Esophagus squamous epithelium (tissue), 5 donors: ENCODE results near the gene MRPS6. TPM values are rescaled to one million over a fixed set of nuclear protein-coding genes. Genes with fewer than 3 reads are reported as not detected.

Source experiments
- DNase-seq: peaks from one replicate; lab custom pipeline; 2025; lab: John Stamatoyannopoulos, UW
- H3K27ac ChIP-seq, 4 donors: fragments of 200-600 bp; sonication (generic); one replicate each; pipeline ENCODE4 v1.5.1; 2016 to 2019; ENCODE audit warnings: mild to moderate bottlenecking in 1 of 4
- H3K27me3 ChIP-seq, 4 donors: fragments of 200-600 bp; sonication (generic); 1 replicate in 3 of 4; 2 replicates in 1 of 4; pipeline versions ENCODE4 v1.5.1 to v1.6.0; 2017 to 2021; ENCODE audit warnings: antibody characterized with exemption in 1 of 4
- H3K36me3 ChIP-seq, 3 donors: fragments of 200-600 bp; sonication (generic); one replicate each; pipeline ENCODE4 v1.5.1; 2016 to 2019
- H3K4me1 ChIP-seq, 3 donors: fragments of 200-600 bp; sonication (generic); one replicate each; pipeline ENCODE4 v1.5.1; 2017 to 2019
- H3K4me3 ChIP-seq, 4 donors: fragments of 200-600 bp; sonication (generic); 1 replicate in 3 of 4; 2 replicates in 1 of 4; pipeline ENCODE4 v1.5.1; 2016 to 2019; ENCODE audit warnings: mild to moderate bottlenecking in 2 of 4, moderate library complexity in 1 of 4
- H3K9me3 ChIP-seq, 3 donors: fragments of 200-600 bp; sonication (generic); one replicate each; pipeline ENCODE4 v1.5.1; 2016 to 2019
- CTCF ChIP-seq, 6 experiments: fragments of 450-650 bp in 4 of 6; fragments of 200-600 bp in 2 of 6; sonication (generic) in 2 of 6; IDR thresholded peaks; one replicate each; pipeline ENCODE4 v1.5.1; 2016 to 2019; ENCODE audit warnings: antibody characterized with exemption in 6 of 6, mild to moderate bottlenecking in 4 of 6, moderate library complexity in 4 of 6
- POLR2A ChIP-seq, 4 donors: fragments of 450-650 bp; IDR thresholded peaks; one replicate each; pipeline ENCODE4 v1.6.1; 2017; ENCODE audit warnings: antibody characterized with exemption in 4 of 4, mild to moderate bottlenecking in 4 of 4, moderate library complexity in 3 of 4
- WGBS, 2 donors: methylation state at CpG; one replicate each; pipeline ENCODE4 v1.1.5; 2018; 5-methylcytosine and 5-hydroxymethylcytosine counted together
- intact Hi-C: fragments of 100-400 bp; cut with DNase I; formaldehyde crosslinking; loops from one replicate; pipeline ENCODE4 v1.15.0; 2022
- total RNA-seq, 4 donors: library from RNA; depleted of rRNA; stranded (reverse); fragments of >200 nt; gene quantifications; one replicate each; pipeline ENCODE4 v1.1.0, GENCODE V29; 2016
- donor health status: DM: yes; HTN: yes; CAD: no.

Gene MRPS6
- total RNA-seq, 4 donors from 2014 or later = 13.4 to 32.2 (median 20.1) TPM

- Histone ChIP-seq H3K27me3 (no peaks in the 10 kb centered on the region), H3K4me1 (peaks cover 0 to 12% (median 0%) of the 10 kb centered on the region in 3 donors), H3K27ac (no peak overlapping the region), H3K9me3 (no peaks in the 10 kb centered on the region), H3K4me3 (no peak overlapping the region), H3K36me3 (no peaks in the 10 kb centered on the region)
- DNase-seq = no peak
- intact Hi-C loops = loop anchor here (10.0 kb wide), 1 partner anchor 55 kb away; no protein-coding TSS in a partner anchor
- TF ChIP-seq POLR2A (IDR thresholded peaks at IDR 0.05) (no peak), CTCF (IDR thresholded peaks at IDR 0.05) (no peak)
- WGBS, 2 donors = 65 to 74% methylated on average over 10 of the region's 10 CpGs
Measured at GRCh38 chr21:34039678-34040382, 33.5 kb upstream of the MRPS6 start.

- H3K4me3 ChIP-seq = no peak overlapping the region
- no peaks in the 10 kb centered on the region for H3K9me3 ChIP-seq
- H3K4me1 ChIP-seq = peaks cover 0 to 5% (median 3%) of the 10 kb centered on the region in 3 donors
- WGBS, 2 donors = 74 to 75% methylated on average over 1 of the region's 1 CpG
- DNase-seq = no peak
- intact Hi-C loops = no loop called here
- H3K36me3 ChIP-seq = no peaks in the 10 kb centered on the region
- H3K27me3 ChIP-seq = no peaks in the 10 kb centered on the region
- H3K27ac ChIP-seq = no peak overlapping the region
- TF ChIP-seq CTCF (IDR thresholded peaks at IDR 0.05) (no peak), POLR2A (IDR thresholded peaks at IDR 0.05) (no peak)
Measured at GRCh38 chr21:34042735-34043134, 30.6 kb upstream of the MRPS6 start.

GRCh38 chr21:34043333-34043732 is 30.0 kb upstream of the MRPS6 start:
- 83 to 87% methylated on average over 4 of the region's 4 CpGs for WGBS, 2 donors
- DNase-seq = no peak
- TF ChIP-seq CTCF (IDR thresholded peaks at IDR 0.05) = no peak
- no peak for TF ChIP-seq POLR2A (IDR thresholded peaks at IDR 0.05)

GRCh38 chr21:34046917-34047316 is 26.5 kb upstream of the MRPS6 start:
- Histone ChIP-seq H3K27ac (no peak overlapping the region), H3K4me3 (peak overlapping the region in 1 of 4 donors; percentile 15), H3K9me3 (no peaks in the 10 kb centered on the region), H3K27me3 (no peaks in the 10 kb centered on the region), H3K36me3 (no peaks in the 10 kb centered on the region), H3K4me1 (peaks cover 0 to 5% (median 3%) of the 10 kb centered on the region in 3 donors)
- DNase-seq = no peak
- WGBS, 2 donors = 42 to 59% methylated on average over 6 of the region's 6 CpGs
- intact Hi-C loops = no loop called here
- no peak for TF ChIP-seq POLR2A (IDR thresholded peaks at IDR 0.05)
- no peak for TF ChIP-seq CTCF (IDR thresholded peaks at IDR 0.05)

More at GRCh38 chr21:34043333-34043732, 30.0 kb upstream of the MRPS6 start:
- H3K9me3 ChIP-seq = no peaks in the 10 kb centered on the region
- no peaks in the 10 kb centered on the region for H3K27me3 ChIP-seq
- H3K27ac ChIP-seq = no peak overlapping the region
- intact Hi-C loops = no loop called here
- H3K36me3 ChIP-seq = no peaks in the 10 kb centered on the region
- no peak overlapping the region for H3K4me3 ChIP-seq
- H3K4me1 ChIP-seq = peaks cover 0 to 5% (median 3%) of the 10 kb centered on the region in 3 donors

GRCh38 chr21:34047835-34048234 is 25.5 kb upstream of the MRPS6 start:
- no peaks in the 10 kb centered on the region for H3K27me3 ChIP-seq
- DNase-seq = no peak
- H3K27ac ChIP-seq = no peak overlapping the region
- H3K9me3 ChIP-seq = no peaks in the 10 kb centered on the region
- no peaks in the 10 kb centered on the region for H3K36me3 ChIP-seq
- intact Hi-C loops = no loop called here
- H3K4me1 ChIP-seq = peaks cover 0 to 5% (median 3%) of the 10 kb centered on the region in 3 donors
- no peak overlapping the region for H3K4me3 ChIP-seq
- TF ChIP-seq POLR2A (IDR thresholded peaks at IDR 0.05) = no peak
- no peak for TF ChIP-seq CTCF (IDR thresholded peaks at IDR 0.05)
